GM18951 (cell line): ENCODE results near the gene PTRH1.

Source experiments
- POLR2A ChIP-seq: IDR thresholded peaks from 4 replicates; pipeline ENCODE4 v1.6.1; 2011; ENCODE audit warnings: mild to moderate bottlenecking; ENCODE audit not compliant: insufficient read length, insufficient read depth; ENCODE audit errors: extremely low read depth
- in situ Hi-C: fragments of 300-500 bp; cut with MboI; formaldehyde crosslinking; loops from one replicate; pipeline ENCODE4 v1.12.0; 2022; ENCODE audit warnings: low sequenced_read_pairs, mixed read lengths, inconsistent platforms; ENCODE audit not compliant: unreplicated experiment

PTRH1 gene

DNA sequence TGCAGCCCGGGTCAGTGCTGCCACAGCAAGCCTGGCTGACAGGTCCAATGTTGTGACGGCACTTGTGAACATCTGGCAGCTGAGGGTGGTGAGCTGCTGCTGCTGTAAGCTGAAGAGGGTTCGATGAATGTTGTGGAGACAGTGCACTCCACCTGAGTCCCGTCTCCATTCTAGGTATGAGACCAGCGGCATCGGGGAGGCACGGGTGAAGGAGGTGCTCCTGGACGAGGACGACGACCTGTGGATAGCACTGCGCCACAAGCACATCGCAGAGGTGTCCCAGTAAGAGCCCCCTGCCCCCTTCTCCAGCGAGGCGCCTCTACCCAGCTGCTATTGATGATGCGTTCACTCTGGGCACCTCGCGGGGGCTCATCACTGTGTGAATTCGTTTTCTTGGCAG, 47.6 kb downstream of the PTRH1 start:
- no peak for TF ChIP-seq POLR2A
- in situ Hi-C loops = no loop called here

DNA sequence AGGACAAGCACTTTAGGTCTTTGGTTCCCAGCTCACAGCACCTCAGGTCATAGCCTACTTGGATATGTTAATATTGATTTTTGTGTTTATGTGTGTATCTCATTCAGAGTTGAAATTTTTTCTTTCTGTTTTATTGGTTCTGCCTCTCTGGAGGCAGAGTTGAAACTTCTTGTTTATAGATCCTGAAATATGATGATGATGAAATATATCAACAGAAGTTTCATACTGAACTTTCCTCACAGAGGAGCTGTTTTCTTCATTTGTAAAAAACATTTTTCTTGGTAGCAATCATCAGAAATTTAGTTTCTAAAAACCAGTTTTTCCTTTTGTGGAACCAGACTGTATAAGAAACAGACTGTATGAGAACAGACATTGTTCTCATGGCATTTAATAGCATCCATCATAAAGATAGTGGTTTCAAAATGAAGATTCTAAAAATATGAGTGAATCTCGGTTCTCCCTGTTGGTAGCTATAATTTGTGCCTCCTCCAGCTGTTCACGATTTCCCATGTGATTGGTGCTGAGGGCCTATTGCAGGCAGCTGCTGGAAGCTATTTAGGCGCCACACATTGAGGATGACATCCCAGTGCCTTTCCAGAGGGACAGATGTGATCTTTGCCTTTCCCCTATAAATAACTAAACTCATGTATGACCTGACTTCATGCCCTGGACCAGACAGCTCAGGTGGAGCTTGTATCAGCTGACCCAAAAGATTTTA, 48.2 kb downstream of the PTRH1 start:
- in situ Hi-C loops = no loop called here
- TF ChIP-seq POLR2A = no peak

DNA sequence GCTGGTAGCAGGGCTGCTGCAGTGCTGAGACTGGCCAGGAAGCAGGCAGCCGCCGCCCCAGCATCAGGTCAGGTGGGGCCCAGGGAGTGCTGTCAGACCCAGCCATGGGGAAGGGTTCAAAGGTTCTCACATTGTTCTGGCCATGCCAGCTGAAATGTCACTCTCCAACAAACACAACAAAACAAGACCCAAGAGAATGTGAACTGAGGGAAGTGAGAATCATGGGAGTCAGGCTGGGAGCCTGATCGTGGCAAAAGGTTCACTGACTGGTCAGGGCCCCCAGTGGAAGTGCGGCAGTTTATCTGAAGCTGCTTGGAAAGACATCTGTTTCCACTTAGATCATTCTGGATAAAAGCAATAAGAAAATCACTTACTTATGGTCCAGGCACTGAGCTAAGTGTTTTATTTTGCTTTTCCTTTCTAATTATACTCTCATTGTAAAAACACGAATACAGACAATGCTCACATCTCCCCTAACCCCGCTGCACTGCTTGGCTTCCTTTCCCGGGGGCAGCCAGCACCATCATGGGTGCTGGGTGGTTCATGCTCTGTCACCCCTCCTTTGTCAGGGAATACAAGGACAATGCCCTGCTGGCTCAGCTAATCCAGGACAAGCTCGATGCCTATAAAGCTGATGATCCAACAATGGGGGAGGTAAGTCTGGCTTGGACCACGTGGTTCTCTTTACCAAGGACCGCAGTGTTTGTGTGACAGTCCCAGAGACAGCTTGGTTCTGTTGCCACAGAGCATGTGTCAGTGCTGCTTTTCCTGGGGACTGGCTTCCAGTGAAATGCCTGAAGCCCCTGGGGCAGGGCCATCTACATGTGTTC, 50.6 kb downstream of the PTRH1 start:
- in situ Hi-C loops = no loop called here
- TF ChIP-seq POLR2A = no peak

DNA sequence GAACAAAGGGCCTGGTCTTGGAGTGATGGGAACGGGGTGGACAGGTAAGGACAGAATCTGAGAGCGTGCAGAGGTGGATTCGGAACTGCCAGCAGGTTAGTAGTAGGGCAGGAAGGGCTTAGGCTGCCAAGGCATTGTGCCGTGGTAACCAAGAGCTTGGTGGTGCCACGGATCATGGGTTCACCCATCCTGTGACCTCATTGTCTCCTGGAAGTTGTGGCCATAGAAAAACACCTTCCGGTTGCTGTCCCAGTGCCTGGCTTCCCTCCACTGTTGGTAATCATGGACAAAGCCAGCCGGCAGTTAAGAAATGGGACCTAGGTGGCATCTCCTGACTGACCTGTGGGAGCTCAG, 51.2 kb downstream of the PTRH1 start:
- TF ChIP-seq POLR2A = no peak
- in situ Hi-C loops = no loop called here
